Measurements from ENCODE around the gene DENND1B. TPM values are rescaled to one million over a fixed set of nuclear protein-coding genes. Genes with fewer than 3 reads are reported as not detected.

Gene DENND1B
- 10 to 100 TPM; 25.5 to 26.3 TPM for total RNA-seq
- 10 to 100 TPM; 12.5 to 19.4 TPM for polyA plus RNA-seq

- Histone ChIP-seq H3K36me3 (ENCODE audit: insufficient read depth, low read length) (no peaks in the 10 kb centered on the region), H3K27ac (ENCODE audit: low read depth, low read length) (peak within 1 kb of the TSS; percentile 68), H3K4me1 (ENCODE audit: insufficient read depth, low read length) (peaks cover 71% of the 10 kb centered on the region), H3K9me3 (ENCODE audit: control insufficient read depth in 1 of 2, low read length in 2 of 2) (no peaks in the 10 kb centered on the region), H3K4me3 (ENCODE audit: low read length in 2 of 2) (peak within 1 kb of the TSS; percentile 73 to 84), H3K27me3 (ENCODE audit: insufficient read depth, low read length) (no peaks in the 10 kb centered on the region)
- H3K27me3 Mint-ChIP-seq = no peaks in the 10 kb centered on the region
- H3K27ac Mint-ChIP-seq = peak within 1 kb of the TSS; percentile 94 to 99 (median 98)
- peak within 1 kb of the TSS; percentile 87 to 97 (median 92) for H3K4me3 Mint-ChIP-seq
- H3K9me3 Mint-ChIP-seq = no peaks in the 10 kb centered on the region
- ChIA-PET POLR2A (ENCODE audit: partially characterized antibody) (interaction anchor here (0.8 to 3.0 kb wide), 14 partner anchors 10 to 1159 kb away, joined by 3 to 34 read pairs (median 3); partner anchors contain the start of gene C1orf53), CTCF (ENCODE audit: partially characterized antibody) (interaction anchor here (0.9 to 2.2 kb wide), 8 partner anchors 10 to 383 kb away, joined by 3 to 6 read pairs (median 3); no protein-coding TSS in a partner anchor)
- DNase-seq = peak; percentile 82 to 88 (median 83)
- intact Hi-C loops (cut with micrococcal nuclease) = loop anchor here (1.0 to 10.0 kb wide), 6 partner anchors 93 to 909 kb away; partner anchors contain the start of genes C1orf53 and NEK7
- peaks cover 56 to 73% (median 65%) of the 10 kb centered on the region in 4 donors for H3K4me1 Mint-ChIP-seq
- H3K36me3 Mint-ChIP-seq = peaks cover 0 to 19% of the 10 kb centered on the region in 2 donors
Measured at GRCh38 chr1:197775282-197776262, at the start of gene DENND1B. TSS of gene DENND1B (minus strand) at chr1:197775480. CDS start at chr1:197775155, 325 bp downstream.

- no peaks in the 10 kb centered on the region for H3K4me1 ChIP-seq (ENCODE audit: insufficient read depth, low read length)
- no peaks in the 10 kb centered on the region for H3K36me3 Mint-ChIP-seq
- H3K27me3 ChIP-seq (ENCODE audit: insufficient read depth, low read length) = no peaks in the 10 kb centered on the region
- H3K4me3 ChIP-seq (ENCODE audit: low read length in 2 of 2) = no peak overlapping the region
- intact Hi-C loops (cut with micrococcal nuclease) = no loop called here
- POLR2A ChIA-PET (ENCODE audit: partially characterized antibody) = no interaction called here
- no peak for DNase-seq
- CTCF ChIA-PET (ENCODE audit: partially characterized antibody) = no interaction called here
- H3K27ac Mint-ChIP-seq = no peak overlapping the region
- H3K27ac ChIP-seq (ENCODE audit: low read depth, low read length) = no peak overlapping the region
- no peak overlapping the region for H3K4me3 Mint-ChIP-seq
- H3K9me3 Mint-ChIP-seq = peaks cover 0 to 5% (median 3%) of the 10 kb centered on the region in 8 donors
- no peaks in the 10 kb centered on the region for H3K36me3 ChIP-seq (ENCODE audit: insufficient read depth, low read length)
- peaks cover 0 to 1% of the 10 kb centered on the region in 2 donors for H3K27me3 Mint-ChIP-seq
- no peaks in the 10 kb centered on the region for H3K4me1 Mint-ChIP-seq
- H3K9me3 ChIP-seq (ENCODE audit: control insufficient read depth in 1 of 2, low read length in 2 of 2) = no peaks in the 10 kb centered on the region
Measured at GRCh38 chr1:197814306-197814705, 39.0 kb upstream of the DENND1B start.

GRCh38 chr1:197813741-197814140, 38.5 kb upstream of the DENND1B start:
- ChIA-PET POLR2A (ENCODE audit: partially characterized antibody) (no interaction called here), CTCF (ENCODE audit: partially characterized antibody) (no interaction called here)
- no peak for DNase-seq
- Mint-ChIP-seq H3K27me3 (peaks cover 0 to 1% of the 10 kb centered on the region in 2 donors), H3K4me3 (no peak overlapping the region), H3K4me1 (no peaks in the 10 kb centered on the region), H3K36me3 (no peaks in the 10 kb centered on the region), H3K27ac (no peak overlapping the region), H3K9me3 (peaks cover 0 to 5% (median 3%) of the 10 kb centered on the region in 8 donors)
- Histone ChIP-seq H3K4me1 (ENCODE audit: insufficient read depth, low read length) (no peaks in the 10 kb centered on the region), H3K36me3 (ENCODE audit: insufficient read depth, low read length) (no peaks in the 10 kb centered on the region), H3K9me3 (ENCODE audit: control insufficient read depth in 1 of 2, low read length in 2 of 2) (no peaks in the 10 kb centered on the region), H3K27ac (ENCODE audit: low read depth, low read length) (no peak overlapping the region), H3K27me3 (ENCODE audit: insufficient read depth, low read length) (no peaks in the 10 kb centered on the region), H3K4me3 (ENCODE audit: low read length in 2 of 2) (no peak overlapping the region)
- intact Hi-C loops (cut with micrococcal nuclease) = no loop called here

DNA sequence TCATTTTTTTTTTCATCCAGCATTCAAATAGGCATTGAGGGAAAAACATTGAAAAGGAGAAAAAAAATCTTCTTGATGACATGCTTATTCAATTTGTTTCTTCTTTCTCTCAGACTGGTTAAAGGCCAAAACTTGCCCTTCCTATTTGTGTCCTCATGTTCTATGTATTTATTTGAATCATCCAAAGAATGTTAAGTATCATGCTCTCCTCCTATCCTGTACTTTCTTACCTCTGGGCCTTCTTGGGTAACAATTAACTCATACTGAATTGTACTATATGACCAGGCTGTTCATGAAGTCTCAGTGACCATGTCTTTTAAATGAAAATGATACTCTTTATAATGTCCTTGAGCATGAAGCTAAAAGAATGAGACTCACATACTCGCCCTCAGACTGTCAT, 36.5 kb upstream of the DENND1B start:
- DNase-seq = no peak
- Histone ChIP-seq H3K9me3 (ENCODE audit: control insufficient read depth in 1 of 2, low read length in 2 of 2) (no peaks in the 10 kb centered on the region), H3K27ac (ENCODE audit: low read depth, low read length) (no peak overlapping the region), H3K4me3 (ENCODE audit: low read length in 2 of 2) (no peak overlapping the region), H3K27me3 (ENCODE audit: insufficient read depth, low read length) (no peaks in the 10 kb centered on the region), H3K36me3 (ENCODE audit: insufficient read depth, low read length) (no peaks in the 10 kb centered on the region), H3K4me1 (ENCODE audit: insufficient read depth, low read length) (no peaks in the 10 kb centered on the region)
- ChIA-PET POLR2A (ENCODE audit: partially characterized antibody) (no interaction called here), CTCF (ENCODE audit: partially characterized antibody) (no interaction called here)
- H3K36me3 Mint-ChIP-seq = no peaks in the 10 kb centered on the region
- no peak overlapping the region for H3K4me3 Mint-ChIP-seq
- peaks cover 0 to 1% of the 10 kb centered on the region in 2 donors for H3K27me3 Mint-ChIP-seq
- H3K4me1 Mint-ChIP-seq = no peaks in the 10 kb centered on the region
- H3K9me3 Mint-ChIP-seq = peaks cover 0 to 5% (median 3%) of the 10 kb centered on the region in 8 donors
- no peak overlapping the region for H3K27ac Mint-ChIP-seq
- intact Hi-C loops (cut with micrococcal nuclease) = no loop called here

DNA sequence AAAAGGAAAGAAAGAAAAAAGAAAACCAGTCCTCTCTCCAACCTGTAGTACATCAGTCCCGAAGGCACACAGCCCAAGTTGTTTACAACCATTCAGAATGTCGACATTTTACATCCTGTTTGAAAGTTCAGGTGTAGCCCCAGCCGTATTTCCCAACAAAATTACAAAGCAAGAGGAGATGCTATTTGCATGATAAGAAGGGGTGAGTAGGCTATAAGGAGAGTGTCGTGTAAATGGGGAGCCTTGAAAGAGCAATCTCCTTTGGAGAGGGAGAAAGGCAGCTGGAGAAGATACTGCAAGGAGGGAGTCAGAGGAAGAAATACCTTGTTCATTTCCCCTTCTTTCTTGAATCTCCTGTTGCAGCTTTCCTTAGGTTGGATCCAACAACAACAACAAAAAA, 35.5 kb upstream of the DENND1B start:
- no peak overlapping the region for H3K27ac ChIP-seq (ENCODE audit: low read depth, low read length)
- POLR2A ChIA-PET (ENCODE audit: partially characterized antibody) = no interaction called here
- DNase-seq = no peak
- no peak overlapping the region for H3K4me3 ChIP-seq (ENCODE audit: low read length in 2 of 2)
- no peaks in the 10 kb centered on the region for H3K36me3 Mint-ChIP-seq
- no peaks in the 10 kb centered on the region for H3K4me1 Mint-ChIP-seq
- peaks cover 0 to 1% of the 10 kb centered on the region in 2 donors for H3K27me3 Mint-ChIP-seq
- intact Hi-C loops (cut with micrococcal nuclease) = no loop called here
- no peaks in the 10 kb centered on the region for H3K36me3 ChIP-seq (ENCODE audit: insufficient read depth, low read length)
- no peaks in the 10 kb centered on the region for H3K4me1 ChIP-seq (ENCODE audit: insufficient read depth, low read length)
- H3K9me3 Mint-ChIP-seq = peaks cover 0 to 5% (median 3%) of the 10 kb centered on the region in 8 donors
- CTCF ChIA-PET (ENCODE audit: partially characterized antibody) = no interaction called here
- H3K4me3 Mint-ChIP-seq = no peak overlapping the region
- H3K9me3 ChIP-seq (ENCODE audit: control insufficient read depth in 1 of 2, low read length in 2 of 2) = no peaks in the 10 kb centered on the region
- no peaks in the 10 kb centered on the region for H3K27me3 ChIP-seq (ENCODE audit: insufficient read depth, low read length)
- no peak overlapping the region for H3K27ac Mint-ChIP-seq

DNA sequence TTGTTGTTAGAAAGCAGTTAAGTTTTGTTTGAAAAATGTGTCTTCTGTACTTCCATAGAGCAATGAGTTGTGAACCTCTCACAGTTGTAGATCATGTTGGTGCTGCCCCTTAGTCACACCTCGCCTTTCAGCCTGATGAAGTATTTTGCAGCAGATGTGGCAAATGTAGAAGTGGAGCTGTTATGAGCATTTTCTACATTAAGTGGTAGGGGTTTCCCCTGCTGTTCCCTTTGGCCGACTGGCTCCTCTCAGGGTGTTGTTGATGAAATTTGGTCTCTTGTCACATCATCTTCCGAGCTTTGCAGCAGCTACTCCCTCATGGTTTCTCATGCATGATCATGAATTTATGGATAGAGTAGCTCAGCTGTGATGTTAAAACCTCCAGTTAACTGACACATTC, 33.6 kb upstream of the DENND1B start:
- Histone ChIP-seq H3K36me3 (ENCODE audit: insufficient read depth, low read length) (no peaks in the 10 kb centered on the region), H3K4me1 (ENCODE audit: insufficient read depth, low read length) (no peaks in the 10 kb centered on the region), H3K4me3 (ENCODE audit: low read length in 2 of 2) (no peak overlapping the region), H3K9me3 (ENCODE audit: control insufficient read depth in 1 of 2, low read length in 2 of 2) (no peaks in the 10 kb centered on the region), H3K27ac (ENCODE audit: low read depth, low read length) (no peak overlapping the region), H3K27me3 (ENCODE audit: insufficient read depth, low read length) (no peaks in the 10 kb centered on the region)
- DNase-seq = no peak
- Mint-ChIP-seq H3K36me3 (no peaks in the 10 kb centered on the region), H3K4me3 (no peak overlapping the region), H3K27ac (no peak overlapping the region), H3K9me3 (peaks cover 0 to 5% (median 3%) of the 10 kb centered on the region in 8 donors), H3K4me1 (no peaks in the 10 kb centered on the region), H3K27me3 (peaks cover 0 to 1% of the 10 kb centered on the region in 2 donors)
- CTCF ChIA-PET (ENCODE audit: partially characterized antibody) = interaction anchor here (1.3 kb wide), 1 partner anchor 14 kb away, joined by 3 read pairs; no protein-coding TSS in a partner anchor
- POLR2A ChIA-PET (ENCODE audit: partially characterized antibody) = no interaction called here
- intact Hi-C loops (cut with micrococcal nuclease) = no loop called here

DNA sequence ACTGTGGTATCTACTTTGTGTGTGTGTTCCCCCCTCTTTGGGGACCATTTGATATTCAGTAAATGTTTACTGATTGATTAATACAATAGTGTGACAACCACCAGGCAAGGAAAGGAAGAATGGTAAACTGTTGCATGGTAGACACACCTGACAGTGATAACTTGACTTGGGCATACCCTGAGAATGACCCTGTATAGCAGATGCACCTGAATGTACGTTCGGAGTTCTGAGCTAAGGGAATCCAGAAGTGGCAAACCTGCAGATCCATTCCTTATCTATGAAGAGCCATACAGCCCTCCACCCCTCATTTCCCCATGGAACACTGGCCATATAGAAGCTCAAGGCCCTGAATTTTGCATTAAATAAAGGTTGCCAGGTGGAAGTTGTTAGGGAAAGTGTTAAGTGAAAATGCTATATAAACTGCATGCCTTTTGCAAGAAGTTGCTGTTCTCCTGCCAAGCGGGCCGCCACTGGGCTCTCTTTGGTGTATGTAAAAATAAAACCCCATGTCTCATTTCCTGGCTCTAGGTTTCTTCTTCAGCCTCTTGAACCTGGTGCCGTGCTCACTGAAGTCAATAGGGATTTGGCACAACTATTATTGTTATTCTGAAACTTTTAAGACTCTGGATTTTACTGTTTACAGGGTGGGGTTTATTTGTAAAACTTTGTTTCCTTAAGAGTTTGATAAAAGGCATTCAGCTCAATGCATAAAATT, 32.6 kb upstream of the DENND1B start:
- ChIA-PET CTCF (ENCODE audit: partially characterized antibody) (no interaction called here), POLR2A (ENCODE audit: partially characterized antibody) (no interaction called here)
- no peaks in the 10 kb centered on the region for H3K36me3 ChIP-seq (ENCODE audit: insufficient read depth, low read length)
- H3K4me3 ChIP-seq (ENCODE audit: low read length in 2 of 2) = no peak overlapping the region
- H3K27ac ChIP-seq (ENCODE audit: low read depth, low read length) = no peak overlapping the region
- Mint-ChIP-seq H3K27ac (no peak overlapping the region), H3K4me3 (no peak overlapping the region), H3K27me3 (peaks cover 0 to 1% of the 10 kb centered on the region in 2 donors), H3K36me3 (no peaks in the 10 kb centered on the region), H3K9me3 (peaks cover 0 to 4% (median under 1%) of the 10 kb centered on the region in 8 donors), H3K4me1 (no peaks in the 10 kb centered on the region)
- no peaks in the 10 kb centered on the region for H3K27me3 ChIP-seq (ENCODE audit: insufficient read depth, low read length)
- no peak for DNase-seq
- no peaks in the 10 kb centered on the region for H3K9me3 ChIP-seq (ENCODE audit: control insufficient read depth in 1 of 2, low read length in 2 of 2)
- intact Hi-C loops (cut with micrococcal nuclease) = no loop called here
- H3K4me1 ChIP-seq (ENCODE audit: insufficient read depth, low read length) = no peaks in the 10 kb centered on the region
